ENCODE measurements around the gene IL15.
"Not testable (repeated sequence)": the region's sequence is repeated elsewhere in the genome, so short reads cannot be mapped to it uniquely, and the experiment has no call there.

Gene IL15

DNA sequence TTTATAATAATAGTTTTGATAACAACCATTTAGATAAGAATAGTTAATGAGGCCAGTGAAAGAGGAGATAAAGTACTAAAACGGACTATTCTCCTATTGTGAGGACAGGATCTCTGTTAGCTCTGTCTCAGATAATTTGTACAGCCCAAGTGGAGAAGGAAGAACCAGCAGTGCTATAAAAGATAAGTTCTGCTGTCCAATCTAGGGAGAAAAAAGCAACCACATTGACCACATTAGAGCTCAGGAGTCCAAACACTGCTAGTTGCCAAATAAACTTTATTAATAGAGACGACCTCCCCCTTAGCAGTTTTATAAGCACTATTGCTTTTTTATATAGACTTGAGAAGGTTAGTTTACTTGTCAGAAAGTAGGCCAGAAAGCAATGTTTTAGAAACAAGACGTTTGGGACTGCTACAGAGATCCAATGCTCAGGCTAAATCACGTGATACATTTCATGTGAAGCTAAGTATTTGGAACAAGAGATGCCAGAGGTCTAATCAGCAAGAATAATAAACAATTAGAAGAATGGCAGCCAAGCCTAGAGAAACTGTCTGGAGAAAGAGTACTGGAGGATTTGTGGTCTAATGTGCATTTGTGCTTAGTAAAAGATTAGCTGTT lies 15.9 kb downstream of the IL15 start:
- DNase-seq = no peak

DNA sequence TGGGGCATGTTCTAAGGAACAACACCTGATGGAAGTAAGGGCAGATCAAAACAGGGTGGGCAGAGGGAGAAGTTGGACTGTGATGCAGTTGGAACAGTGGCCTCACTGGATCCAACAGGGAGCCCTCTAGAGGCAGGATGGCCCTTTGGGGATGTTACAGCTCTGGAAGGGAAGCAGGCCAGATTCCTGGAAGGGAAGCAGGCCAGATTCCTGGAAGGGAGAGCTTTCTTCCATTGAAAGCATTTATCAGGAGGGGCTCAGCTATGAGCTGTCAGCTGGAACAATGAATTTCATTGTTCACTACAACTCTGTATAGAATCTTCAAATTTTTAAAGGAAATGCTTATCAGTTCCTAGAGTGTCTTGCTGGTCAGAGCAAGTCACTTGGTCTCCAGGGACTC lies 17.7 kb downstream of the IL15 start:
- DNase-seq = no peak

DNA sequence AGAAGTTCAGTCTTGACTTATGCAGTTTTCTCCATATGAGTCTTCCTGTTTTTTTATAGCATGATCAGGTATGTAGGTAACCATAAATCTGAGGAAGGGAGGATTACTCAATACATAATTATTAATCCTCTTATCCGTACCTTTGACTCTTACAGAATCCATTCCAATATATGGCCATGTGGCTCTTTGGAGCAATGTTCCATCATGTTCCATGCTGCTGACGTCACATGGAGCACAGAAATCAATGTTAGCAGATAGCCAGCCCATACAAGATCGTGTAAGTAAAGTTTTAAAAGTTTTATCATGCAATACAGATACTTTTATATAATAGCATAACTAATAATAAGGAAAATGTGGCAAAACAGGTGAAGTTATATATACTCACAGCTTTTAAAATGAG lies 19.6 kb downstream of the IL15 start:
- no peak for DNase-seq

DNA sequence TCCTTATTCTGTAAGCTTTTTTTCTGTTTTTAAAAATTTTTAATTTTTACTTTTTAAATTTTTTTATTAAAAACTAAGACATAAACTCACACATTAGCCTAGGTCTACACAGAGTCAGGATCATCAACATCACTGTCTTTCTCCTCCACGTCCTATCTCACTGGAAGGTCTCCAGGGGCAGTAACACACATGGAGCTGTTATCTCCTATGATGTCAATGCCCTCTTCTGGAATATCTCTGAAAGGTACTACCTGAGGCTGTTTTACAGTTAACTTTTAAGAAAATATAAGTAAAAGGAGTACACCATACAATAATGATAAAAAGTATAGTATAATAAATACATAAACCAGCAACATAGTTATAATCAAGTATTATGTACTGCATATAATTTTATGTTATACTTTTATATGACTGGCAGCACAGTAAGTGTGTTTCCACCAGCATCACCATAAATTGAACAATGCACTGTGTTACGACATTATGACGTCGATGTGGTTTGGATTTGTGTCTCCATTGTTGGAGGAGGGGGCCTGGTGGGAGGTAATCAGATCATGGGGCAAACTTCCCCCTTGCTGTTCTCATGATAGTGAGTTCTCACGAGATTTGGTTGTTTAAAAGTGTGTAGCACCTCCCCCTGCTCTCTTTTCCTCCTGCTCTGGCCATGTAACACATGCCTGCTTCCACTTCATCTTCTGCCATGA lies 21.3 kb downstream of the IL15 start:
- DNase-seq = no peak

DNA sequence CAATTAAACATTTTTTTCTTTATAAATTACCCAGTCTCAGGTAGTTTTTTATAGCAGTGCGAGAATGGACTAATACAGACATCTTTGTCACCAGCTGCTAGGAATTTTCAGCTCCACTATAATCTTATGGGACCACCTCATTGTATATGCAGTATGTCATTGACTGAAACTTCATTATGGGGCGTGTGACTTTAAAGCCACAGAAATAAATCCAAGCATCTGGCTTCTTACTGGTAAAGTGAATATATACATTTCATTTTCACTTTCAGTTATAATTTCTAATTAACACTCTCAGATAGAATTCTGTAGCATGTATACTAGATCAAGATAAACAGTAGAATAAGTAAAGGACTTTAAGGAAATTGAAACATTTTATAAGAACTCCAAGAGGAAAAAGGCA lies 21.9 kb downstream of the IL15 start:
- DNase-seq = no peak

DNA sequence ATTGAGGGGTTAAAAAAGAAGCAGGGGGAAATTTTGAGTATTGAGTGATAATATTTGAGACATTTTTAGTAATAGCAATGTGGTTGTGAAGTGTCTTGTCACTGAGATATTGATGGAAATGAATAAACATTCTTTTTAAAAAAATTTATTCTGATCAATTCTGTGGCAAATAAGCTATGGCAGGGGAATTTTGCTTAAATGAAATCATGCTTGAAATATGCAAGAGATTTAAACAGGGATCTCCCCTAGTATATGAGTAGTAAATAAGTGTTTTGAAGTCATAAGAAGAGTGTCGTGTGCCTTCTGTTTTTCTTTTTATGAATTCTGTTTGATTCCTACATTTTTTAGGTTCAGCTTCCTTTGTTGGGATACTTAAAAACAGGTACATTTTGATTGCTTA lies 23.2 kb downstream of the IL15 start:
- DNase-seq = no peak

DNA sequence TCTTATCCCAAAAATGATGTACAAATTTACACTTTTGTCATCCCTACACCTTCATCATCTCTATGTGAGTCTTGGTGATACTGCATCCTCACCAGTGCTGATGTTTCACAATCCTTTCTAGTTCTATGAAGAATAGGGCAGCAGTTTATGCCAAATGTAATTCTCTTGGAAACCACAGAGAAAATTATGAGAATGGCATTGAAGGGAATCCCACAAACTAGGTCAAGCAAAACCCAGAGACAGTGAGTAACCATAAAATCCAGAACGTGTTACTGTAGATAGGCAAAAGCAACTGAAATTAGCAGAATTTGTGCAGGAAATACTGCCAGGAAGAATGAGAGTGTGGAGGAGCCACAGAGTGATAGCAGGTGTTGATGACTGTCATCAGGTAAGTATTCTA lies 24.5 kb downstream of the IL15 start:
- no peak for DNase-seq

DNA sequence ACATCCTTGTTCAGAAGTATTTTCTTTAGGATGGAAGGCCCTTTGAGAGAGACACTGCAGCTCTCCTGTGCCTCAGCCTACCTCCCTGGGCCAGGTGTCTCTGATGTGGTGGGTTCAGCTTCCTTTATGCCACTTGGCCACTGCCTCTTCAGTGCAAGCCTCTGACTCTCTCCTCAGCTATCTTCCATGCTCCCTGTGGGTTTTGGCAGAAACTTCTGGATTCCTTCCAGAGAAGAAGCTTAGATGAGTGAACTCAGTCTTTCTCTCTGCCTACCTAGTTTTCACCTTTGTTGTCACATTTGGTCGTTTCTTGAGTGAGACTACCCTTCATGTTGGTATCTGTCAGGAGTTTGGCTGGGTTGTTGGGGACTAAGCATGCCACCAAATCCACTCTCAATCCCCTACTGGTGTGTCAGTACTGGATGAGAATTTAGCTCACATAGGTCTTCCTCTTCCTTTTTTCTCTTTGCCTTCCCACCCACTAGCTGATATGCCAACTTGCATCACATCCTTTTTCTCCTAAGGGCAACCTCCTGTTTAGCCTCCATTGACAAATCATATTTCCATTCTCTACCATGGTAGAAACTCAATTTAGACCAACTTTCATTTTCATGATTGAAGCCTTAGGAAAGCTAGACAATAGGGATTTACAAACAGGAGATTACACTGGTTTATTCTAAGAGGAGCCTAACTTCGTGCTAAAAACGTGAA lies 32.0 kb downstream of the IL15 start:
- no peak for DNase-seq

DNA sequence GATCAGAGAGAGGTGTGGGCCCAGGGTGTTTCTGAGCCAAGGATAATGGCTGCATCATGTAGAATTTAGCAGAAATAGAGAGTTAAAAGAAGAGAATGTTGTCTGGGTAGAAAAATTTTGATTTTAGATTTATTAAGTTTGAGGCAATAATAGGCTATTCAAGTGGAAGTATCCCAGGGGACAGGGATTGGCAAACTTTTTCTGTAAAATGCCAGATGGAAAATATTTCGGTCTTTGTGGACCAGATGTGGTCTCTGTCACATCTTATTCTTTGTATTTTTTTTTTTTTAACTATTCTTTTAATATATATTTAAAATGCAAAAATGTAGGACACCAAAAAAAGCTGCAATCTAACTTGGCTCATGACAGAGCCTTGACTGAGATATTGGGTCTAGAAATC lies 33.1 kb downstream of the IL15 start:
- DNase-seq = no peak

DNA sequence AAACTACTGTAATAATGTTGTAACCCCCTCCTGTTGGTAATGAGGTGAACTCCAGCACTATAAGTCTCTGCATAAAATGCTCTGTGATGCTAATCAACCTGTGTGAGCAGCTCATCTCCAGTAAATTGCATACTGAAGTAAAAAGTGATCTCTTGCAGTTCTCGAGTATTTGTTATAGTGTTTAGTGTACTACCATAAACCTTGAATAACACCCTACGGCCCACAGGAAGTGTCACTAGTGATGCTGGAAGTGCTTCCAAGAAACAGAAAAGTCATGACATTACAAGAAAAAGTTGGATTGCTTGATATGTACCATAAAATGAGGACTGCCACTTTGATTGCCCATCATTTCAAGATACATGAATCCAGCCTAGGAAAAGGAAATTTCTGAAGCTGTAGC lies 39.0 kb downstream of the IL15 start:
- no peak for DNase-seq

DNA sequence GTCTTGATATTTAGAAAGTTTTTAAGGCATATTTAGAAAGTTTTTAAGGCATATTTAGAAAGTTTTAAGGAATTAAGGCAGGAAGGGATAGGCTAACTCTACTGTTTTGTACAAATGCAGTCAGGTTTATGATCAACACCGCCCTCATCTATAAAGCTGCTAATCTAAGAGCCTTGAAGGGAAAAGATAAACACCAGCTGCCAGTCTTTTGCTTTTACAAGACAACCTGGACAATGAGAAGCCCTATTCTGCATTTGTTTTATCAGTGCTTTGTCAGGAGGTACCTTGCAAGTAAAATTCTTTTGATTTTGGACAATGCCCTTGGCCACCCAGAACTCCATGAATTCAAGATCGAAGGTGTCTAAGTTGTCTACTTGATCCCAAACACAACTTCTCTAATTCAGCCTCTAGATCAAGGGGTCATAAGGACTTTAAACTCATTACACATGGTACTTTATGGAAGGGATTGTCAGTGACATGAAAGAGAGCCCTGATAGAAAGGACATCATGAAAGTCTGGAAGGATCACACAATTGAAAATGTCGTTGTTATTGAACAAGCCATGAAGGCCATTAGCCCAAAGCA lies 39.8 kb downstream of the IL15 start:
- no peak for DNase-seq

DNA sequence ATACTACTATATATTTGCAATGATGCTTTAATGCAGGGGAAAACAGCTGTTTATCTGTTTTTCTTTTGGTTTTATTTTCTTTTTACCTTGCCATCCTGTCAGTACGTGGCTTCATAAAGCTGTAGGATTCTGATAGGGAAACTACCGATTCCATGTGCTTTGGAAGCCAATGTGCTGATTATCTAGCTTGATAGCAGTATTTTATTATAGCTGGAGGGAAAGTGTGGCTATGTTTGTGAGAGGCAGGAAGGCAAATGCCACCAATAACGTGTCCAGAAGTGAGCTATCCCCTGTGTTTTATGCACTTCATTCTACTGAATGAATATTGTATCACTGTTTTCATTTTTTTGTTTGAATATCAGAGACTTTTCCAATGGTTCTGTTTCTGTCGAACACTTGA lies 43.7 kb downstream of the IL15 start:
- DNase-seq = no peak

DNA sequence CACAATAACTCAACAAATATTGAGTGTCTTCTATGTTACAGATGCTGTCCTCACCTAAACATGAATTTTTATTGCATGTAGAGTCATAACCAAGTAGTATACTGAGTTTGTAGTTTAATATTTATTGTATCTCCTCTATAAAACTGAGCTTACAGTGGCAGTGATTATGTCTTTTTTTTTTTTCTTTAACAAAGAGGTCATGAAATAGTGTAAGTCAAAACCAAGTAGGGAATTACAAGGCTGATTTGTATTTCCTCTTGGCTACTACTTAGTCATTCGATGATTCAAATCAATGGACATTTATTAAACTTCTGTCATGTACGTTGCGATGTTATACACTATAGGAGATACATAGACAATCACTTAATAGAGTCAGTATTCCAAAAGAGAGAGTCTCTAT lies 48.4 kb downstream of the IL15 start:
- no peak for DNase-seq

DNA sequence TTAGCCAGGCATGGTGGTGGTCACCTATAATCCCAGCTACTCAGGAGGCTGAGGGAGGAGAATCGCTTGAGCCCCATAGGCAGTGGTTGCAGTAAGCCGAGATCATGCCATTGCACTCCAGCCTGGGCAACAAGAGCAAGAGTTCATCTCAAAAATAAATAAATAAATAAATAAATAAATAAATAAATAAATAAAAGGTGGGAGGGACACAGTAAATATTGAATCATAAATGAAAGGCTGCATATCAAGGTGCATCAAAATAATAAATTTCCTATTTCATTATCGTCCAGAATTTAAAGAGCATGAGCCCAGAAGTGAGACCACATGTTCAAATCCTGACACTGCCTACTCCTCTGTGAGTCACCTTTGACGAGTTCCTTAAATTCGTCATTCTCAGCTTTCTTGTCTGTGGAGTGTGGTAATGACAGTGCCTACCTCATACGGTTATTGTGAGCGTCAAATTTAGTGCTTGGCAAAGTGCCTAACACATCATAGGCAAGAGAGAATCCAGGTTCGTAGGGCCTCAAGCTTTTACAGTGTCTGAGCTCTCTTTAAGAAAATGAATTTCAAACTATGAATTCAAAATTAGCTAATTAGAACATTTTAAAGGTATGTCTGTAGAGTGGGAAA lies 49.9 kb downstream of the IL15 start:
- DNase-seq = no peak

DNA sequence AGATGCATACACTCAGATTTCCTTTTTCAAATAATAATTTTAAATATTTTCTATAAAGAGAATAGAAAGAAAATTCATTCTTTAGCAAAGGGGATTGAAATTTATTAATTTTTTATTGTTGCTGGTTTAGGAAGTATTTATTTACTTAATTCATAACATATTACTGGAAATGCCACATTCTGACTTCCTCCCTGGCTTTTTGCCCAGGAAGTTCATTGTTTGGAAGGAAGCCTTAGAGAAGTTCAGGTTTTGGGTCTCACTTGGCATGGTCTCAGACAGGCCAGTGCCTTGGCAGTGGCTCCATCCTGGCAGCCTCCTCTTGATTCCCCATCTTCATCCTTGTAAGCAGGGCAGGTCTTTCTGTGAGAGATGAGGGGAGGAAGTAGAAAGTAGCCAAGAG lies 50.5 kb downstream of the IL15 start:
- no peak for DNase-seq

DNA sequence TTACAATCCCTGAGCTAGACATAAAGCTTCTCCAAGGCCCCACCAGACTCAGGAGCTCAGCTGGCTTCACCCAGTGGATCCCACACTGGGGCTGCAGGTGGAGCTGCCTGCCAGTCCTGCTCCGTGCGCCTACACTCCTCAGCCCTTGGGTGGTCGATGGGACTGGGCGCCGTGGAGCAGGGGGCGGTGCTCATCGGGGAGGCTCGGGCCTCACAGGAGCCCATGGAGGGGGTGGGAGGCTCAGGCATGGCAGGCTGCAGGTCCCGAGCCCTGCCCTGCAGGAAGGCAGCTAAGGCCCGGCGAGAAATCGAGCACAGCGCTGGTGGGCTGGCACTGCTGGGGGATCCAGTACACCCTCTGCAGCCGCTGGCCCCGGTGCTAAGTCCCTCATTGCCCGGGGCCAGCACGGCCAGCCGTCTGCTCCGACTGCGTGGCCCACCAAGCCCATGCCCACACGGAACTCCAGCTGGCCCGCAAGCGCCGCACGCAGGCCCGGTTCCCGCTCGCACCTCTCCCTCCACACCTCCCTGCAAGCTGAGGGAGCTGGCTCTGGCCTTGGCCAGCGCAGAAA lies 53.4 kb downstream of the IL15 start:
- DNase-seq = not testable (repeated sequence)

DNA sequence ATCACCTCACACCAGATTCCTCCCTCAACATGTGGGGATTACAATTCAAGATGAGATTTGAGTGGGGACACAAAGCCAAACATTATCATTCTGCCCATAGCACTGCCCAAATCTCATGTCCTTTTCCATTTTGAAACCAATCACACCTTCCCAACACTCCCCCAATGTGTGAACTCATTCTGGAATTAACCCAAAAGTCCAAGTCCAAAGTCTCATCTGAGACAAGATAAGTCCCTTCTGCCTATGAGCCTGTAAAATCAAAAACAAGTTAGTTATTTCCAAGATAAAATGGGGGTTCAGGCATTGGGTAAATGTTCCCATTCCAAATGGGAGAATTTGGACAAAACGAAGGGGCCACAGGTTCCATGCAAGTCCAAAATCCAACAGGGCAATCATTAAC lies 54.9 kb downstream of the IL15 start:
- DNase-seq = not testable (repeated sequence)

DNA sequence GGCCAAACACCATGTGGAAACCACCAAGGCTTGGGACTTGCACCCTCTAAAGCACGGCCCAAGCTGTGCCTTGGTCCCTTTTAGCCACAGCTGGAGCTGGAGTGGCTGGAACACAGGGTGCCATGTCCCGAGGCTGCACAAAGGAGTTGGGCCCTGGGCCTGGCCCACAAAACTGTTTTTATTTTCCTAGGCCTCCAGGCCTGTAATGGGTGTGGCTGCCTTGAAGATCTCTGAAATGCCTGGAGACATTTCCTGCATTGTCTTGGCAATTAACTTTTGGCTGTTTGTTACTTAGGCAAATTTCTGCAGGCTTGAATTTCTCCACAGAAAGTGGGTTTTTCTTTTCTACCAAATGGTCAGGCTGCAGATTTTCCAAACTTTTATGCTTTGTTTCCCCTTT lies 55.7 kb downstream of the IL15 start:
- no peak for DNase-seq

DNA sequence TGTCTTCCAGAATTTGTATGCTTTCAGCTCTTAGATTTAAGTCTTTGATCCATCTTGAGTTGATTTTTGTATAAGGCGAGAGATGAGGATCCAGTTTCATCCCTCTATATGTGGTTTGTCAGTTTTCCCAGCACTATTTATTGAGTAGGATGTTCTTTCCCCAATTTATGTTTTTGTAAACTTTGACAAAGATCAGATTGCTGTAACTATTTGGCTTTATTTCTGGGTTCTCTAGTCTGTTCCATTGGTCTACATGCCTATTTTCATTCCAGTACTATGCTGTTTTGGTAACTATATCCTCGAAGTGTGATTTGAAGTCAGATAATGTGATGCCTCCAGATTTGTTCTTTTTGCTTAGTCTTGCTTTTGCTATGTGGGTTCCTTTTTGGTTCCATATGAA lies 60.7 kb downstream of the IL15 start:
- no peak for DNase-seq

DNA sequence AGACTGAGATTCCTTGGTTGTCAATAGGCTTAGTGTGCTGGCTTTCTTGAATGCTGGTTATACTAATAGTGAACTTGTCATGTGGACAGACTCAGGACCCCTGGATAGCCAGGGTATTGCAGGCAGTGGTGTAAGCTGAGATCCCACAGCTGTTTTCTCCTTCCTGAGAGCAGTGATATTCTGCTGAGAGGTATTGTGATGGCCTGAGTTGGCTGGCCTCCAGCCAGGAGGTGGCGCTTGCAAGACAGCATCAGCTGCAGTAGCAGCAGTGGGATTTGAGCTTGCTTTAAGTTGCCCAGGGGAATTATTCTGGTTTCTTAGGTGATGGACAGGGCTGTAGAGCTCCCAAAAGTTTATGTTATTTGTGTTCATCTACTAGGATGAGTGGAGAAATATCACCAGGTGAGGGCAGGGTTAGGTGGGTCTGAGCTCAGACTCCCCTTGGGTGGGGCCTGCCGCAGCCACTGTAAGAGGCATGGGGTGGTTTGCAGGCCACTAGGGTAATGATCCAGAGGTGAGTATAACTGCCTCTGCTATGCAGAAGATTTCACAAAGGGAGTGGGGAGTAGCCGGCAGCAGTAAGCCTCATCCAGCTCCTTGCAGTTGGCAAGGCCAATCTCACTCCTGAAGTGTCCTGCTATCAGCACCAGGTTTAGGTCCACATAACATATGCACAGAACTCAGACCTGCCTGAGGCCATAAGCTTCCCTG lies 66.2 kb downstream of the IL15 start:
- no peak for DNase-seq

DNA sequence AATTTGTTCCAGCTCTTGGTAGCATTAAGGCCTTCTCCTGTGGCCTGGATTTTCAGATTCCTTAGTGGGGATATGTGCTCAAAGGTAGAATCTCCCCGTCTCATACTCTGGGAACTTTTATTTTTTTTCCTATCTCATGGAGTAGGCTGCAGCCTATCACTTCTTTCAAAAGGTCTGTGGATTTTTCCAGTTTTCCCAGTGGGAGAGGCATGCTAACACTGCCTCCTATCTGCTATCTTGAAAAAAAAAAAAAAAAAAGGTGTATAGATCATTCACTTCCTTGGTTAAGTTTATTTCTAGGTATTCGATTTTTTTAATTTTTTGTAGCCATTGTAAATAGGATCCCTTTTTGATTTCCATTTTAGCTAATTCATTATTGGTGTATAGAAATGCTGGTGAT lies 67.1 kb downstream of the IL15 start:
- DNase-seq = no peak

DNA sequence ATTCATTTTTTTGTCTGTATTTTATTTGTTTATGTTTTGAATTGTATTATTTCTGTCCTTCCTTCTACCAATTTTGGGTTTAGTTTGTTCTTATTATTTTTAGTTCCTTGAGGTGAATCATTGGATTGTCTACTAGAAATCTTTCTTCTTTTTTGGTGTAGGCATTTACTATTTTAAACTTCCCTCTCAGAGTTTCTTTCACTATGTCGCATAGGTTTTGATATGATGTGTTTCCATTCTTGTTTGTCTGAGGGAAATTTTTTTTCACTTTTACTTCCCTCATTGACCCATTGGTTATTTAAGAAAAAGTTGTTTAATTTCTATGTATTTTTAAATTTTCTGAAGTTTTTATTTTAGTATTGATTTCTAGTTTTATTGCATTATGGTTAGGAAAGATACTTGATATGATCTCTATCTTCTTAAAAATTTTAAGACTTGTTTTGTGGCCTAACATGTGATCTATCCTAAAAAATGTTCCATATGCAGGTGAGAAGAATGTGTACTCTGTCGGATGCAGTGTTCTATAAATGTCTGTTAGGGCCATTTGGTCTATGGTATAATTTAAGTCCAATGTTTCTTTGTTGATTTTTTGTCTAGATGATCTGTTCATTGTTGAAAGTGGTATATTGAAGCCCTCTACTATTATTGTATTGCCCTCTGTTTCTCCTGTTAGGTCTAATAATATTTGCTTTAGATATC lies 68.8 kb downstream of the IL15 start:
- no peak for DNase-seq

Data from NCI-H2081 treated with DMSO at 0.1 percent for 48 hours (cell line).